Loucy (cell line): ENCODE results near the gene GC.

Experiments used
- CTCF ChIP-seq: fragments of 200-600 bp; sonication (generic); conservative IDR thresholded peaks from 2 replicates; pipeline ENCODE4 v1.5.1; 2014; ENCODE audit warnings: mild to moderate bottlenecking, antibody characterized with exemption, low read length
- EZH2phosphoT487 ChIP-seq: fragments of 200-600 bp; IDR thresholded peaks from 2 replicates; pipeline ENCODE4 v1.6.1; 2018; ENCODE audit warnings: antibody characterized with exemption, mild to moderate bottlenecking, moderate library complexity, borderline replicate concordance

- TF ChIP-seq CTCF (no peak), EZH2phosphoT487 (no peak)
These were observed 86.8 kb downstream of the GC start for GRCh38 chr4:71697031-71697430.
